ENCODE measurements around the gene ETFRF1. TPM values are rescaled to one million over a fixed set of nuclear protein-coding genes. Genes with fewer than 3 reads are reported as not detected.

ETFRF1 gene
- polyA plus RNA-seq, 1 donor from 2014 or later: 81.8 TPM

DNA sequence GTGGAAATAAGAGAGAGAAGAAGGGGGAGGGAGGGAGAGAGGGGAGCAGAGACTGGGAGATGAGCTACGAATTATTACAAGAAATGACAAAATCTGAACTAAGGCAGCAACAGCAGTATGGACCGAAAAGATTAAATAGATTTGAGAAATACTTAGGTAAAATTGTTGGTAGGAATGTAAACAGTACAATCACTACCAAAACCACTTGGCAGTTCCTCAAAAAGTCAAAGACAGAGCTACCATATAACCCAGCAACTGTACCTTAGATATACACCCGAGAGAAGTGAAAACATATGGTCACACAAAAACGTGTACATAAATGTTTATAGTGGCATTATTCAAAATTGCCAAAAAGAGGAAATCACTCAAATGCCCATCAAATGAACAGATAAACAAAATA, 41.6 kb downstream of the ETFRF1 start:
- Histone ChIP-seq H3K4me2 (ENCODE audit: low read length) (no peak overlapping the region), H4K20me1 (ENCODE audit: insufficient read depth) (peaks cover 2% of the 10 kb centered on the region)
- TF ChIP-seq POLR2AphosphoS5 (IDR thresholded peaks at IDR 0.05) (no peak), EP300 (conservative IDR thresholded peaks at IDR 0.05; ENCODE audit: poor library complexity, severe bottlenecking) (no peak), EZH2 (IDR thresholded peaks at IDR 0.05; ENCODE audit: borderline replicate concordance, insufficient read depth, low read length, poor library complexity, severe bottlenecking) (no peak), SMC3 (conservative IDR thresholded peaks at IDR 0.05; ENCODE audit: poor library complexity) (no peak), RAD21 (conservative IDR thresholded peaks at IDR 0.05) (no peak), MXI1 (conservative IDR thresholded peaks at IDR 0.05; ENCODE audit: poor library complexity, severe bottlenecking) (no peak), TAF1 (IDR thresholded peaks at IDR 0.05; ENCODE audit: low read depth) (no peak)
- TF ChIP-seq, protein P1, sequence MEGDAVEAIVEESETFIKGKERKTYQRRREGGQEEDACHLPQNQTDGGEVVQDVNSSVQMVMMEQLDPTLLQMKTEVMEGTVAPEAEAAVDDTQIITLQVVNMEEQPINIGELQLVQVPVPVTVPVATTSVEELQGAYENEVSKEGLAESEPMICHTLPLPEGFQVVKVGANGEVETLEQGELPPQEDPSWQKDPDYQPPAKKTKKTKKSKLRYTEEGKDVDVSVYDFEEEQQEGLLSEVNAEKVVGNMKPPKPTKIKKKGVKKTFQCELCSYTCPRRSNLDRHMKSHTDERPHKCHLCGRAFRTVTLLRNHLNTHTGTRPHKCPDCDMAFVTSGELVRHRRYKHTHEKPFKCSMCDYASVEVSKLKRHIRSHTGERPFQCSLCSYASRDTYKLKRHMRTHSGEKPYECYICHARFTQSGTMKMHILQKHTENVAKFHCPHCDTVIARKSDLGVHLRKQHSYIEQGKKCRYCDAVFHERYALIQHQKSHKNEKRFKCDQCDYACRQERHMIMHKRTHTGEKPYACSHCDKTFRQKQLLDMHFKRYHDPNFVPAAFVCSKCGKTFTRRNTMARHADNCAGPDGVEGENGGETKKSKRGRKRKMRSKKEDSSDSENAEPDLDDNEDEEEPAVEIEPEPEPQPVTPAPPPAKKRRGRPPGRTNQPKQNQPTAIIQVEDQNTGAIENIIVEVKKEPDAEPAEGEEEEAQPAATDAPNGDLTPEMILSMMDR (IDR thresholded peaks at IDR 0.05; ENCODE audit: poor library complexity, severe bottlenecking): no peak
- TF ChIP-seq, protein P2, sequence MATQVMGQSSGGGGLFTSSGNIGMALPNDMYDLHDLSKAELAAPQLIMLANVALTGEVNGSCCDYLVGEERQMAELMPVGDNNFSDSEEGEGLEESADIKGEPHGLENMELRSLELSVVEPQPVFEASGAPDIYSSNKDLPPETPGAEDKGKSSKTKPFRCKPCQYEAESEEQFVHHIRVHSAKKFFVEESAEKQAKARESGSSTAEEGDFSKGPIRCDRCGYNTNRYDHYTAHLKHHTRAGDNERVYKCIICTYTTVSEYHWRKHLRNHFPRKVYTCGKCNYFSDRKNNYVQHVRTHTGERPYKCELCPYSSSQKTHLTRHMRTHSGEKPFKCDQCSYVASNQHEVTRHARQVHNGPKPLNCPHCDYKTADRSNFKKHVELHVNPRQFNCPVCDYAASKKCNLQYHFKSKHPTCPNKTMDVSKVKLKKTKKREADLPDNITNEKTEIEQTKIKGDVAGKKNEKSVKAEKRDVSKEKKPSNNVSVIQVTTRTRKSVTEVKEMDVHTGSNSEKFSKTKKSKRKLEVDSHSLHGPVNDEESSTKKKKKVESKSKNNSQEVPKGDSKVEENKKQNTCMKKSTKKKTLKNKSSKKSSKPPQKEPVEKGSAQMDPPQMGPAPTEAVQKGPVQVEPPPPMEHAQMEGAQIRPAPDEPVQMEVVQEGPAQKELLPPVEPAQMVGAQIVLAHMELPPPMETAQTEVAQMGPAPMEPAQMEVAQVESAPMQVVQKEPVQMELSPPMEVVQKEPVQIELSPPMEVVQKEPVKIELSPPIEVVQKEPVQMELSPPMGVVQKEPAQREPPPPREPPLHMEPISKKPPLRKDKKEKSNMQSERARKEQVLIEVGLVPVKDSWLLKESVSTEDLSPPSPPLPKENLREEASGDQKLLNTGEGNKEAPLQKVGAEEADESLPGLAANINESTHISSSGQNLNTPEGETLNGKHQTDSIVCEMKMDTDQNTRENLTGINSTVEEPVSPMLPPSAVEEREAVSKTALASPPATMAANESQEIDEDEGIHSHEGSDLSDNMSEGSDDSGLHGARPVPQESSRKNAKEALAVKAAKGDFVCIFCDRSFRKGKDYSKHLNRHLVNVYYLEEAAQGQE (IDR thresholded peaks at IDR 0.05; ENCODE audit: borderline replicate concordance): no peak

DNA sequence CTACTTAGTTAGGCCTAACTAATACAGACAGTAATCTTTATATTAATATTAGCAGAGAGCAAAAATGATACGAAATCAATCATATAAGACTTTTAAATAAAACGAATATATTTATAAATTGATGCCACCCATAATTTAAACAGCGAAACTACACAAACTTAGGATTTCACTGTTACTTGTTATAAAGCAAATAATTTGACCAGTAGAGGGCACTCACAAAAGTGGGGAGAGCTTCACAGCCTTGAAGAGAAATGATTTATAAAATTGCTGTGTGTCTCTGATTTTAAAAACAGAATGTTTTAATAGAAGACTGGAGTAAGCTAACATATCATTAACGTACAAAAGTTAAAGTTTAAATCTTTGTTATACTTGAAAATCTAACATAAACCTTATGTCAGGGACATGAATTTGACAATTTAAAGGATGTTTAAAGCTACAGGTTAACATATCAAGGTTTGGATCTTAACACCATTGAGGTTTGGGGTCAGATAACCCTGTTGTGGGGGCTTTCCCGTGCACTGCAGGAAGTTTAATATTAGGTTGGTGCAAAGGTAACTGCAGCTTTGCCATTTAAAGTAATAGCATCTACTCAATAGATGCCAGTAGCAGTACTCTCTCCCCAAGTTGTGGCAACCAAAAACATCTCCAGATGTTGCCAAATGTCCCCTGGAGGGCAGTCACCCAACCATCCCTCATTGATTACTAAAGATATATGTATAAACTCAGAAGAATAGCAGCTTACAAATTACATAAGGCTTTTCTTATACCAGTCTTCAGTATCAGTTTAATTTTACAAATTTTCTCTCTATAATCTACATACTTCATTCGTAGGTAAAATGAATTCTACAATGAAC, 46.4 kb downstream of the ETFRF1 start:
- H3K9me2 ChIP-seq (ENCODE audit: insufficient read depth, low read length): no peaks in the 10 kb centered on the region
- TF ChIP-seq POLR2AphosphoS5 (IDR thresholded peaks at IDR 0.05) (no peak), MXI1 (conservative IDR thresholded peaks at IDR 0.05; ENCODE audit: poor library complexity, severe bottlenecking) (no peak), EZH2 (IDR thresholded peaks at IDR 0.05; ENCODE audit: borderline replicate concordance, insufficient read depth, low read length, poor library complexity, severe bottlenecking) (no peak), EP300 (conservative IDR thresholded peaks at IDR 0.05; ENCODE audit: poor library complexity, severe bottlenecking) (no peak), RAD21 (conservative IDR thresholded peaks at IDR 0.05) (peak; percentile 65), SMC3 (conservative IDR thresholded peaks at IDR 0.05; ENCODE audit: poor library complexity) (peak; percentile 67), TAF1 (IDR thresholded peaks at IDR 0.05; ENCODE audit: low read depth) (no peak)
- TF ChIP-seq, protein P1 (IDR thresholded peaks at IDR 0.05; ENCODE audit: poor library complexity, severe bottlenecking): peak; percentile 69
- TF ChIP-seq, protein P2 (IDR thresholded peaks at IDR 0.05; ENCODE audit: borderline replicate concordance): no peak
- no peaks in the 10 kb centered on the region for H3K9me3 ChIP-seq (ENCODE audit: low read length)
- peaks cover 3% of the 10 kb centered on the region for H4K20me1 ChIP-seq (ENCODE audit: insufficient read depth)
- no peak overlapping the region for H2AFZ ChIP-seq (ENCODE audit: low read depth, low read length)
- H3K36me3 ChIP-seq (ENCODE audit: insufficient read depth, low read length): no peaks in the 10 kb centered on the region
- H3K4me3 ChIP-seq (ENCODE audit: low read length): no peak overlapping the region
- H3K9ac ChIP-seq (ENCODE audit: low read length): no peak overlapping the region
- peaks cover 10% of the 10 kb centered on the region for H3K79me2 ChIP-seq (replicated peaks; ENCODE audit: insufficient read depth, low read length)
- no peaks in the 10 kb centered on the region for H3K27me3 ChIP-seq (ENCODE audit: insufficient read depth, low read depth, low read length)
- H3F3A ChIP-seq (ENCODE audit: insufficient read depth, low read length, poor library complexity, severe bottlenecking): no peaks in the 10 kb centered on the region
- no peak overlapping the region for H3K4me2 ChIP-seq (ENCODE audit: low read length)
- H3K27ac ChIP-seq (ENCODE audit: low read length): no peak overlapping the region

More for the DNA sequence above, 41.6 kb downstream of the ETFRF1 start:
- no peaks in the 10 kb centered on the region for H3F3A ChIP-seq (ENCODE audit: insufficient read depth, low read length, poor library complexity, severe bottlenecking)
- no peak overlapping the region for H3K9ac ChIP-seq (ENCODE audit: low read length)
- no peaks in the 10 kb centered on the region for H3K27me3 ChIP-seq (ENCODE audit: insufficient read depth, low read depth, low read length)
- H3K27ac ChIP-seq (ENCODE audit: low read length): no peak overlapping the region
- H3K36me3 ChIP-seq (ENCODE audit: insufficient read depth, low read length): no peaks in the 10 kb centered on the region
- H2AFZ ChIP-seq (ENCODE audit: low read depth, low read length): no peak overlapping the region
- H3K4me3 ChIP-seq (ENCODE audit: low read length): no peak overlapping the region
- H3K79me2 ChIP-seq (replicated peaks; ENCODE audit: insufficient read depth, low read length): no peaks in the 10 kb centered on the region
- no peaks in the 10 kb centered on the region for H3K9me3 ChIP-seq (ENCODE audit: low read length)
- no peaks in the 10 kb centered on the region for H3K9me2 ChIP-seq (ENCODE audit: insufficient read depth, low read length)

Data from neural cell (in vitro differentiated cells).